ENCODE results near the gene ADGRL3.

GRCh38 chr4:62087706-62088105 lies 887.6 kb downstream of the ADGRL3 start:
- no peak for TF ChIP-seq EP300 (IDR thresholded peaks at IDR 0.05)
- TF ChIP-seq POLR2A (IDR thresholded peaks at IDR 0.05; ENCODE audit: low read depth) = no peak

Measured in esophagus muscularis mucosa (tissue), 2 donors.